Peyer's patch (tissue), 4 donors: ENCODE measurements around the gene PYGM. TPM values are rescaled to one million over a fixed set of nuclear protein-coding genes. Genes with fewer than 3 reads are reported as not detected.

ENCODE experiments used
- DNase-seq, 3 donors: peaks; one replicate each; pipeline ENCODE4 v3.0.0-alpha.2; 2017 to 2019
- H3K27ac ChIP-seq, 4 donors: fragments of 200-600 bp; sonication (generic); one replicate each; pipeline ENCODE4 v1.5.1; 2016 to 2019
- H3K27me3 ChIP-seq, 2 donors: fragments of 200-600 bp; sonication (generic); one replicate each; pipeline ENCODE4 v1.5.1; 2019
- H3K36me3 ChIP-seq, 3 donors: fragments of 200-600 bp; sonication (generic); one replicate each; pipeline ENCODE4 v1.5.1; 2016 to 2019
- H3K4me1 ChIP-seq, 4 donors: fragments of 200-600 bp; sonication (generic); one replicate each; pipeline ENCODE4 v1.5.1; 2016 to 2019
- H3K4me3 ChIP-seq, 4 donors: fragments of 200-600 bp; sonication (generic); 1 replicate in 3 of 4; 2 replicates in 1 of 4; pipeline ENCODE4 v1.5.1; 2016 to 2019; ENCODE audit warnings: mild to moderate bottlenecking in 1 of 4
- H3K9me3 ChIP-seq, 4 donors: fragments of 200-600 bp; sonication (generic); one replicate each; pipeline ENCODE4 v1.5.1; 2016 to 2019; ENCODE audit warnings: mild to moderate bottlenecking in 1 of 4
- CTCF ChIP-seq, 6 experiments: fragments of 450-650 bp in 4 of 6; fragments of 200-600 bp in 2 of 6; sonication (generic) in 1 of 6; IDR thresholded peaks; one replicate each; pipeline ENCODE4 v1.5.1; 2017 to 2019; ENCODE audit warnings: antibody characterized with exemption in 6 of 6, mild to moderate bottlenecking in 3 of 6, moderate library complexity in 1 of 6
- POLR2A ChIP-seq, 2 donors: fragments of 450-650 bp; IDR thresholded peaks; one replicate each; pipeline ENCODE4 v1.5.1; 2017; ENCODE audit warnings: antibody characterized with exemption in 2 of 2, mild to moderate bottlenecking in 2 of 2, moderate library complexity in 2 of 2
- total RNA-seq, 4 donors: library from RNA; depleted of rRNA; stranded (reverse); fragments of >200 nt; gene quantifications; one replicate each; pipeline ENCODE4 v1.1.0, GENCODE V29; 2016

PYGM gene
- total RNA-seq, 4 donors from 2014 or later: 2.4 to 5.0 (median 2.5) TPM; not detected in 1

GRCh38 chr11:64789331-64790204 is 29.8 kb upstream of the PYGM start:
- no peaks in the 10 kb centered on the region for H3K27me3 ChIP-seq
- no peaks in the 10 kb centered on the region for H3K9me3 ChIP-seq
- H3K4me1 ChIP-seq: peaks cover 0 to 12% (median 0%) of the 10 kb centered on the region in 4 donors
- peaks cover 0 to 6% (median 0%) of the 10 kb centered on the region in 3 donors for H3K36me3 ChIP-seq
- no peak overlapping the region for H3K4me3 ChIP-seq
- DNase-seq: no peak
- TF ChIP-seq POLR2A (IDR thresholded peaks at IDR 0.05) (no peak), CTCF (IDR thresholded peaks at IDR 0.05) (no peak)
- no peak overlapping the region for H3K27ac ChIP-seq

GRCh38 chr11:64788321-64789215 is 28.8 kb upstream of the PYGM start:
- Histone ChIP-seq H3K27me3 (no peaks in the 10 kb centered on the region), H3K27ac (peak overlapping the region in 2 of 4 donors; percentile 34 to 38), H3K4me3 (no peak overlapping the region), H3K9me3 (no peaks in the 10 kb centered on the region), H3K4me1 (peaks cover 0 to 12% (median 0%) of the 10 kb centered on the region in 4 donors), H3K36me3 (peaks cover 0 to 6% (median 0%) of the 10 kb centered on the region in 3 donors)
- no peak for TF ChIP-seq CTCF (IDR thresholded peaks at IDR 0.05)
- no peak for TF ChIP-seq POLR2A (IDR thresholded peaks at IDR 0.05)
- DNase-seq: peak in 1 of 3 donors; percentile 34

- DNase-seq: peak; percentile 72 to 90 (median 86)
- H3K9me3 ChIP-seq: no peaks in the 10 kb centered on the region
- H3K4me3 ChIP-seq: no peak overlapping the region
- H3K4me1 ChIP-seq: peaks cover 0 to 12% (median 0%) of the 10 kb centered on the region in 4 donors
- peak overlapping the region in 2 of 4 donors; percentile 34 to 38 for H3K27ac ChIP-seq
- peaks cover 0 to 6% (median 0%) of the 10 kb centered on the region in 3 donors for H3K36me3 ChIP-seq
- no peak for TF ChIP-seq POLR2A (IDR thresholded peaks at IDR 0.05)
- peak; percentile 68 to 82 (median 74) for TF ChIP-seq CTCF (IDR thresholded peaks at IDR 0.05)
- no peaks in the 10 kb centered on the region for H3K27me3 ChIP-seq
Measured at GRCh38 chr11:64787526-64788320, 27.9 kb upstream of the PYGM start.

GRCh38 chr11:64786308-64786707 is 26.5 kb upstream of the PYGM start:
- no peaks in the 10 kb centered on the region for H3K9me3 ChIP-seq
- no peak overlapping the region for H3K27ac ChIP-seq
- H3K4me1 ChIP-seq: peaks cover 0 to 12% (median 0%) of the 10 kb centered on the region in 4 donors
- DNase-seq: peak in 1 of 3 donors; percentile 16
- no peak overlapping the region for H3K4me3 ChIP-seq
- peaks cover 0 to 6% (median 0%) of the 10 kb centered on the region in 3 donors for H3K36me3 ChIP-seq
- TF ChIP-seq POLR2A (IDR thresholded peaks at IDR 0.05) (no peak), CTCF (IDR thresholded peaks at IDR 0.05) (no peak)
- H3K27me3 ChIP-seq: no peaks in the 10 kb centered on the region
